ENCODE measurements around the gene SRY. TPM values are rescaled to one million over a fixed set of nuclear protein-coding genes. Genes with fewer than 3 reads are reported as not detected.
"Not testable (repeated sequence)": the region's sequence is repeated elsewhere in the genome, so short reads cannot be mapped to it uniquely, and the experiment has no call there.

SRY gene
- polyA plus RNA-seq (2013) = not detected

GRCh38 chrY:2787600-2787999 is at the start of gene SRY:
Gene SRY, minus strand, starts transcription at chrY:2787682. Its CDS starts 79 bp downstream, at chrY:2787603.
- Histone ChIP-seq H3K4me3 (ENCODE audit: control insufficient read depth in 1 of 7, extremely low read depth in 1 of 7, insufficient read depth in 4 of 7, low read depth in 2 of 7, low read length in 6 of 7) (peak within 1 kb of the TSS in 2 of 7 experiments; percentile 49 to 58), H3K27ac (ENCODE audit: insufficient read depth in 1 of 2, low read depth in 1 of 2, low read length in 2 of 2, poor library complexity in 1 of 2, severe bottlenecking in 2 of 2) (no peak within 1 kb of the TSS)
- WGBS (ENCODE audit: insufficient coverage) = no CpG with 5 or more reads among the region's 9 CpGs

GRCh38 chrY:2837078-2837477 is 49.6 kb upstream of the SRY start:
- POLR2A ChIA-PET = no interaction called here
- H3K4me1 ChIP-seq (ENCODE audit: control extremely low read depth in 1 of 4, control insufficient read depth in 4 of 4, insufficient read depth in 4 of 4, low read length in 3 of 4) = peaks cover 0 to 3% (median 0%) of the 10 kb centered on the region in 4 experiments
- H3K27ac ChIP-seq (ENCODE audit: insufficient read depth in 1 of 2, low read depth in 1 of 2, low read length in 2 of 2, poor library complexity in 1 of 2, severe bottlenecking in 2 of 2) = no peak overlapping the region
- no peak for DNase-seq
- peaks cover 0 to 7% (median 0%) of the 10 kb centered on the region in 5 experiments for H3K27me3 ChIP-seq (replicated peaks in 2 of 5; ENCODE audit: control insufficient read depth in 4 of 5, insufficient read depth in 5 of 5, low read length in 4 of 5)
- no peak overlapping the region for H3K4me3 ChIP-seq (ENCODE audit: control insufficient read depth in 1 of 7, extremely low read depth in 1 of 7, insufficient read depth in 4 of 7, low read depth in 2 of 7, low read length in 6 of 7)
- CTCF ChIA-PET = no interaction called here
- H3K9me3 ChIP-seq (ENCODE audit: control extremely low read depth in 1 of 5, control insufficient read depth in 4 of 5, insufficient read depth in 2 of 5, low read depth in 1 of 5, low read length in 4 of 5) = no peaks in the 10 kb centered on the region
- WGBS (ENCODE audit: insufficient coverage) = no CpG with 5 or more reads among the region's 2 CpGs
- no peaks in the 10 kb centered on the region for H3K36me3 ChIP-seq (ENCODE audit: control insufficient read depth in 4 of 4, insufficient read depth in 4 of 4, low read length in 3 of 4)

More at GRCh38 chrY:2787600-2787999, at the start of gene SRY:
- H3K9me3 ChIP-seq (ENCODE audit: control extremely low read depth in 1 of 5, control insufficient read depth in 4 of 5, insufficient read depth in 2 of 5, low read depth in 1 of 5, low read length in 4 of 5) = no peaks in the 10 kb centered on the region
- POLR2A ChIA-PET = no interaction called here
- peaks cover 0 to 5% (median 0%) of the 10 kb centered on the region in 4 experiments for H3K4me1 ChIP-seq (ENCODE audit: control extremely low read depth in 1 of 4, control insufficient read depth in 4 of 4, insufficient read depth in 4 of 4, low read length in 3 of 4)
- no peaks in the 10 kb centered on the region for H3K36me3 ChIP-seq (ENCODE audit: control insufficient read depth in 4 of 4, insufficient read depth in 4 of 4, low read length in 3 of 4)
- peaks cover 0 to 52% (median 0%) of the 10 kb centered on the region in 5 experiments for H3K27me3 ChIP-seq (replicated peaks in 2 of 5; ENCODE audit: control insufficient read depth in 4 of 5, insufficient read depth in 5 of 5, low read length in 4 of 5)
- CTCF ChIA-PET = interaction anchor here (1.6 kb wide), 1 partner anchor 11 kb away, joined by 5 read pairs; no protein-coding TSS in a partner anchor
- DNase-seq = no peak

- Histone ChIP-seq H3K36me3 (ENCODE audit: control insufficient read depth in 4 of 4, insufficient read depth in 4 of 4, low read length in 3 of 4) (no peaks in the 10 kb centered on the region), H3K27me3 (replicated peaks in 2 of 5; ENCODE audit: control insufficient read depth in 4 of 5, insufficient read depth in 5 of 5, low read length in 4 of 5) (peaks cover 0 to 7% (median 0%) of the 10 kb centered on the region in 5 experiments), H3K9me3 (ENCODE audit: control extremely low read depth in 1 of 5, control insufficient read depth in 4 of 5, insufficient read depth in 2 of 5, low read depth in 1 of 5, low read length in 4 of 5) (no peaks in the 10 kb centered on the region), H3K4me3 (ENCODE audit: control insufficient read depth in 1 of 7, extremely low read depth in 1 of 7, insufficient read depth in 4 of 7, low read depth in 2 of 7, low read length in 6 of 7) (no peak overlapping the region), H3K27ac (ENCODE audit: insufficient read depth in 1 of 2, low read depth in 1 of 2, low read length in 2 of 2, poor library complexity in 1 of 2, severe bottlenecking in 2 of 2) (no peak overlapping the region), H3K4me1 (ENCODE audit: control extremely low read depth in 1 of 4, control insufficient read depth in 4 of 4, insufficient read depth in 4 of 4, low read length in 3 of 4) (no peaks in the 10 kb centered on the region)
- CTCF ChIA-PET = no interaction called here
- POLR2A ChIA-PET = no interaction called here
- no peak for DNase-seq
These were observed 47.7 kb upstream of the SRY start for GRCh38 chrY:2835230-2835629.

- no peak overlapping the region for H3K27ac ChIP-seq (ENCODE audit: insufficient read depth in 1 of 2, low read depth in 1 of 2, low read length in 2 of 2, poor library complexity in 1 of 2, severe bottlenecking in 2 of 2)
- no peaks in the 10 kb centered on the region for H3K36me3 ChIP-seq (ENCODE audit: control insufficient read depth in 4 of 4, insufficient read depth in 4 of 4, low read length in 3 of 4)
- POLR2A ChIA-PET = no interaction called here
- H3K4me3 ChIP-seq (ENCODE audit: control insufficient read depth in 1 of 7, extremely low read depth in 1 of 7, insufficient read depth in 4 of 7, low read depth in 2 of 7, low read length in 6 of 7) = no peak overlapping the region
- H3K4me1 ChIP-seq (ENCODE audit: control extremely low read depth in 1 of 4, control insufficient read depth in 4 of 4, insufficient read depth in 4 of 4, low read length in 3 of 4) = no peaks in the 10 kb centered on the region
- CTCF ChIA-PET = no interaction called here
- peaks cover 0 to 2% (median 0%) of the 10 kb centered on the region in 5 experiments for H3K27me3 ChIP-seq (replicated peaks in 2 of 5; ENCODE audit: control insufficient read depth in 4 of 5, insufficient read depth in 5 of 5, low read length in 4 of 5)
- no peaks in the 10 kb centered on the region for H3K9me3 ChIP-seq (ENCODE audit: control extremely low read depth in 1 of 5, control insufficient read depth in 4 of 5, insufficient read depth in 2 of 5, low read depth in 1 of 5, low read length in 4 of 5)
- no peak for DNase-seq
- no CpG with 5 or more reads among the region's 5 CpGs for WGBS (ENCODE audit: insufficient coverage)
These were observed 41.0 kb upstream of the SRY start for GRCh38 chrY:2828497-2828896.

- no peaks in the 10 kb centered on the region for H3K9me3 ChIP-seq (ENCODE audit: control extremely low read depth in 1 of 5, control insufficient read depth in 4 of 5, insufficient read depth in 2 of 5, low read depth in 1 of 5, low read length in 4 of 5)
- H3K4me1 ChIP-seq (ENCODE audit: control extremely low read depth in 1 of 4, control insufficient read depth in 4 of 4, insufficient read depth in 4 of 4, low read length in 3 of 4) = no peaks in the 10 kb centered on the region
- no peak overlapping the region for H3K27ac ChIP-seq (ENCODE audit: insufficient read depth in 1 of 2, low read depth in 1 of 2, low read length in 2 of 2, poor library complexity in 1 of 2, severe bottlenecking in 2 of 2)
- no peaks in the 10 kb centered on the region for H3K36me3 ChIP-seq (ENCODE audit: control insufficient read depth in 4 of 4, insufficient read depth in 4 of 4, low read length in 3 of 4)
- DNase-seq = no peak
- no peak overlapping the region for H3K4me3 ChIP-seq (ENCODE audit: control insufficient read depth in 1 of 7, extremely low read depth in 1 of 7, insufficient read depth in 4 of 7, low read depth in 2 of 7, low read length in 6 of 7)
- peaks cover 0 to 2% (median 0%) of the 10 kb centered on the region in 5 experiments for H3K27me3 ChIP-seq (replicated peaks in 2 of 5; ENCODE audit: control insufficient read depth in 4 of 5, insufficient read depth in 5 of 5, low read length in 4 of 5)
- POLR2A ChIA-PET = no interaction called here
- WGBS (ENCODE audit: insufficient coverage) = no CpG with 5 or more reads among the region's 3 CpGs
- CTCF ChIA-PET = no interaction called here
These were observed 37.0 kb upstream of the SRY start for GRCh38 chrY:2824471-2824870.

- H3K27me3 ChIP-seq (replicated peaks in 2 of 5; ENCODE audit: control insufficient read depth in 4 of 5, insufficient read depth in 5 of 5, low read length in 4 of 5); H3K4me1 ChIP-seq (ENCODE audit: control extremely low read depth in 1 of 4, control insufficient read depth in 4 of 4, insufficient read depth in 4 of 4, low read length in 3 of 4); H3K27ac ChIP-seq (ENCODE audit: insufficient read depth in 1 of 2, low read depth in 1 of 2, low read length in 2 of 2, poor library complexity in 1 of 2, severe bottlenecking in 2 of 2); H3K36me3 ChIP-seq (ENCODE audit: control insufficient read depth in 4 of 4, insufficient read depth in 4 of 4, low read length in 3 of 4); H3K9me3 ChIP-seq (ENCODE audit: control extremely low read depth in 1 of 5, control insufficient read depth in 4 of 5, insufficient read depth in 2 of 5, low read depth in 1 of 5, low read length in 4 of 5); DNase-seq; POLR2A ChIA-PET; H3K4me3 ChIP-seq (ENCODE audit: control insufficient read depth in 1 of 7, extremely low read depth in 1 of 7, insufficient read depth in 4 of 7, low read depth in 2 of 7, low read length in 6 of 7): not testable (repeated sequence)
- CTCF ChIA-PET = interaction anchor here (1.2 kb wide), 1 partner anchor 10 kb away, joined by 3 read pairs; no protein-coding TSS in a partner anchor
- no CpG with 5 or more reads among the region's 10 CpGs for WGBS (ENCODE audit: insufficient coverage)
These were observed 29.8 kb upstream of the SRY start for GRCh38 chrY:2817146-2817896.

- CTCF ChIA-PET = no interaction called here
- no CpG with 5 or more reads among the region's 2 CpGs for WGBS (ENCODE audit: insufficient coverage)
These were observed 12.8 kb upstream of the SRY start for GRCh38 chrY:2800246-2800645.

More at GRCh38 chrY:2800246-2800645, 12.8 kb upstream of the SRY start:
- Histone ChIP-seq H3K9me3 (ENCODE audit: control extremely low read depth in 1 of 5, control insufficient read depth in 4 of 5, insufficient read depth in 2 of 5, low read depth in 1 of 5, low read length in 4 of 5) (no peaks in the 10 kb centered on the region), H3K4me1 (ENCODE audit: control extremely low read depth in 1 of 4, control insufficient read depth in 4 of 4, insufficient read depth in 4 of 4, low read length in 3 of 4) (no peaks in the 10 kb centered on the region), H3K27ac (ENCODE audit: insufficient read depth in 1 of 2, low read depth in 1 of 2, low read length in 2 of 2, poor library complexity in 1 of 2, severe bottlenecking in 2 of 2) (no peak overlapping the region), H3K4me3 (ENCODE audit: control insufficient read depth in 1 of 7, extremely low read depth in 1 of 7, insufficient read depth in 4 of 7, low read depth in 2 of 7, low read length in 6 of 7) (no peak overlapping the region), H3K27me3 (replicated peaks in 2 of 5; ENCODE audit: control insufficient read depth in 4 of 5, insufficient read depth in 5 of 5, low read length in 4 of 5) (no peaks in the 10 kb centered on the region), H3K36me3 (ENCODE audit: control insufficient read depth in 4 of 4, insufficient read depth in 4 of 4, low read length in 3 of 4) (no peaks in the 10 kb centered on the region)
- POLR2A ChIA-PET = no interaction called here
- DNase-seq = no peak
